Calu3 (cell line): ENCODE data around the gene CXCL6. TPM values are rescaled to one million over a fixed set of nuclear protein-coding genes. Genes with fewer than 3 reads are reported as not detected.

Experiments
- BruUV-seq: library from RNA; stranded (reverse); fragments of 400-500 nt; replicated peaks from 2 replicates; lab custom pipeline; 2021; lab: Mats Ljungman, UMichigan
- CTCF ChIA-PET: fragments of 300-600 bp; sonication (Branson Sonifier 250); formaldehyde crosslinking; loops from one replicate; lab custom pipeline; 2022; ENCODE audit warnings: antibody characterized with exemption; lab: Charles Lee
- DNase-seq: peaks from one replicate; pipeline ENCODE4 v3.0.0; 2022
- H3K27ac Mint-ChIP-seq: one replicate; pipeline ENCODE4 v1.8.0; 2022; ENCODE audit warnings: mixed read lengths; ENCODE audit not compliant: unreplicated experiment
- H3K27me3 Mint-ChIP-seq: one replicate; pipeline ENCODE4 v1.8.0; 2022; ENCODE audit warnings: mixed read lengths; ENCODE audit not compliant: unreplicated experiment
- H3K36me3 Mint-ChIP-seq: one replicate; pipeline ENCODE4 v1.8.0; 2022; ENCODE audit warnings: mild to moderate bottlenecking, moderate library complexity, mixed read lengths; ENCODE audit not compliant: insufficient read depth, unreplicated experiment
- H3K4me1 Mint-ChIP-seq: one replicate; pipeline ENCODE4 v1.8.0; 2022; ENCODE audit warnings: mild to moderate bottlenecking, low read depth, mixed read lengths; ENCODE audit not compliant: unreplicated experiment
- H3K4me3 Mint-ChIP-seq: one replicate; pipeline ENCODE4 v1.8.0; 2022; ENCODE audit warnings: mild to moderate bottlenecking, low read depth, moderate library complexity, mixed read lengths; ENCODE audit not compliant: unreplicated experiment
- H3K9me3 Mint-ChIP-seq: one replicate; pipeline ENCODE4 v1.8.0; 2022; ENCODE audit warnings: low read depth, mixed read lengths; ENCODE audit not compliant: unreplicated experiment
- intact Hi-C: fragments of 100-400 bp; cut with micrococcal nuclease; formaldehyde crosslinking; loops from one replicate; pipeline ENCODE4 v1.10.0; 2022; ENCODE audit not compliant: unreplicated experiment
- total RNA-seq: library from RNA; stranded (reverse); gene quantifications from 2 replicates; pipeline ENCODE4 v1.2.3, GENCODE V29; 2022
- TF ChIP-seq, protein P1 (sequence below): fragments of 200-600 bp; IDR thresholded peaks from one replicate; pipeline ENCODE4 v1.8.0; 2022; ENCODE audit warnings: antibody characterized with exemption; ENCODE audit not compliant: unreplicated experiment

The CXCL6 gene
- total RNA-seq, 1 experiment from 2014 or later = 91.0 TPM

DNA sequence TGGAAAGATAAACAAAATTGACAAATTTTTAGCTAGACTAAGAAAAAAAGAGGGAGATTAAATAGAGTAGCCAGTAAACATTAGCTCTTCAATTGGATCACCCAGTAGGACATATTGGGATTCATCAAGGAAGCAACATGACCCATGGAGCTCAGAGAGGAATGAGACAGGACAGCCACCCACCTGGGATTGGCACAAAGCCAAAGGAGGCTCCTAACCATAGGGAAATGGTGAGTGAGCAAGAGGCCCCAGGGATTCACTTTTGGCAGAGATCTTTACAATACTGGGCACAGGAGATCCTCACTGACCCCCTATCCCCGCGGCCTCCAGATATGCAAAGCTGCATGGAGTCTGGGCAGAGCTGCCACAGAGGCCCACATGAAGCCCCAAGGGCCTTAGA lies 34.8 kb upstream of the CXCL6 start:
- CTCF ChIA-PET = no interaction called here
- intact Hi-C loops = no loop called here
- Mint-ChIP-seq H3K27me3 (no peaks in the 10 kb centered on the region), H3K27ac (no peak overlapping the region), H3K4me1 (no peaks in the 10 kb centered on the region), H3K36me3 (no peaks in the 10 kb centered on the region), H3K4me3 (no peak overlapping the region), H3K9me3 (peaks cover 3% of the 10 kb centered on the region)
- TF ChIP-seq, protein P1, sequence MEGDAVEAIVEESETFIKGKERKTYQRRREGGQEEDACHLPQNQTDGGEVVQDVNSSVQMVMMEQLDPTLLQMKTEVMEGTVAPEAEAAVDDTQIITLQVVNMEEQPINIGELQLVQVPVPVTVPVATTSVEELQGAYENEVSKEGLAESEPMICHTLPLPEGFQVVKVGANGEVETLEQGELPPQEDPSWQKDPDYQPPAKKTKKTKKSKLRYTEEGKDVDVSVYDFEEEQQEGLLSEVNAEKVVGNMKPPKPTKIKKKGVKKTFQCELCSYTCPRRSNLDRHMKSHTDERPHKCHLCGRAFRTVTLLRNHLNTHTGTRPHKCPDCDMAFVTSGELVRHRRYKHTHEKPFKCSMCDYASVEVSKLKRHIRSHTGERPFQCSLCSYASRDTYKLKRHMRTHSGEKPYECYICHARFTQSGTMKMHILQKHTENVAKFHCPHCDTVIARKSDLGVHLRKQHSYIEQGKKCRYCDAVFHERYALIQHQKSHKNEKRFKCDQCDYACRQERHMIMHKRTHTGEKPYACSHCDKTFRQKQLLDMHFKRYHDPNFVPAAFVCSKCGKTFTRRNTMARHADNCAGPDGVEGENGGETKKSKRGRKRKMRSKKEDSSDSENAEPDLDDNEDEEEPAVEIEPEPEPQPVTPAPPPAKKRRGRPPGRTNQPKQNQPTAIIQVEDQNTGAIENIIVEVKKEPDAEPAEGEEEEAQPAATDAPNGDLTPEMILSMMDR = no peak
- BruUV-seq = no TSS peak
- DNase-seq = no peak

DNA sequence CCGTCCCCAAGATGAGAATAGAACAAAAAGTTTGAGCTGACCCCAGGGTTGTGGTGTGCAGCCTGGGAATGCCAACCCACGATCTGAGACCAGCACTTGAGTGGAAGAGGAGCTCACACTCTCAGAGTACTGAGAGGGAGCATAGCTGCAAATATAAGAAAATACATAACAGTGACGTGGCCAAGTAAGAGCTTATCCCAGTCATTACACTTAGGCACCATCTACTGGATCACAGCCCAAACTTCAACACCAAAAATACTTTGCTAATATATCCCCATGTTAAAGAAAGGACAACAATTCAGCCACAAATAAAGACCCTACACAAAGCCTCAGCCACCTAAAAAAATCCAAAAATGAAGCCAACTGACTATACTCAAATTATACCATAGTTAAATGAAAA lies 33.3 kb upstream of the CXCL6 start:
- H3K4me1 Mint-ChIP-seq = no peaks in the 10 kb centered on the region
- intact Hi-C loops = no loop called here
- BruUV-seq = no TSS peak
- TF ChIP-seq, protein P1 = no peak
- no peaks in the 10 kb centered on the region for H3K27me3 Mint-ChIP-seq
- no peak overlapping the region for H3K4me3 Mint-ChIP-seq
- CTCF ChIA-PET = no interaction called here
- no peak for DNase-seq
- no peak overlapping the region for H3K27ac Mint-ChIP-seq
- no peaks in the 10 kb centered on the region for H3K36me3 Mint-ChIP-seq
- H3K9me3 Mint-ChIP-seq = peaks cover 3% of the 10 kb centered on the region

DNA sequence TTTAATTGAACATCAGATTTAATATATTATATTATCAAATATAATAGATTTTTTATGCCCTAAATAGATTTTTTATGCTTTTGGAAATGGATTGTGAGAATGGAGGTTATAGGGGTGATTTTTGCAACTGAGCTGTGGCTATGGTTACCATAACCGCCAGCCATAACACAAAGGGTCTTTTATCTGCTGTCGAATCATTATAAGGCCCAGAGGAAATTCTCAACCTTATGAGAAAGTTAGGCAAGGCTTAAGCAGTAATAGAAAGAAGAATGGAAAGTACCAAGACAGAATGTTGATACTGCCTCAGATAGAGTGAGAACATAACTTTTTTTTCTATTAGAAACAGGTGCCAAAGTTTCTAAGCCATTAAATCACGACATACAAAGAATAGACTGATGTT lies 26.3 kb upstream of the CXCL6 start:
- Mint-ChIP-seq H3K36me3 (peaks cover 5% of the 10 kb centered on the region), H3K4me1 (peaks cover 33% of the 10 kb centered on the region), H3K9me3 (peaks cover 3% of the 10 kb centered on the region), H3K4me3 (no peak overlapping the region), H3K27me3 (no peaks in the 10 kb centered on the region), H3K27ac (no peak overlapping the region)
- BruUV-seq = no TSS peak
- TF ChIP-seq, protein P1 = no peak
- intact Hi-C loops = loop anchor here (10.0 kb wide), 1 partner anchor 65 kb away; the partner anchor contains the start of gene CXCL8
- DNase-seq = no peak
- CTCF ChIA-PET = interaction anchor here (0.8 kb wide), 1 partner anchor 32 kb away, joined by 7 read pairs; no protein-coding TSS in a partner anchor

DNA sequence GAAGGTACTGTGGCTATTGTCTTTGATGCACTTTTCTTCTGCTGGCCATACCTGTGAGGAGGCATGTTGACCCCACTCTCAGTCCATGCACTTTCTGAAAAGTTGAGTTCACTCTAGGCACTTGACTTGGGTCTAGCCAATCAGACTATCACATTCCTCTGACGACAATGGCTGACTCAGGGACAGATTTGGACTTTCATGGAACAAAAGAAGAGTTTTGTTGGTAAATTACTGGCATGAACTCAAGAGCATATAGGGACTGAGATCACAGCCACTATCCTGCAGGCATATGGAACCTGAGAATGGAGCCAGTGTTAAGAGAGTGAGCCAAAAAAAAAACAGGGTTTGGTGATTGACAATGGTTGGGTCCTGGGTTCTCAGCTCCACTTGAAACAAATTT lies 24.6 kb upstream of the CXCL6 start:
- Mint-ChIP-seq H3K4me1 (peaks cover 50% of the 10 kb centered on the region), H3K27ac (no peak overlapping the region), H3K36me3 (peaks cover 12% of the 10 kb centered on the region), H3K9me3 (peaks cover 3% of the 10 kb centered on the region), H3K4me3 (no peak overlapping the region), H3K27me3 (no peaks in the 10 kb centered on the region)
- CTCF ChIA-PET = no interaction called here
- intact Hi-C loops = loop anchor here (10.0 kb wide), 1 partner anchor 67 kb away; the partner anchor contains the start of gene CXCL8
- TF ChIP-seq, protein P1 = no peak
- BruUV-seq = no TSS peak
- no peak for DNase-seq
